Astrocyte (in vitro differentiated cells and primary cell): ENCODE results near the gene MOB3A. TPM values are rescaled to one million over a fixed set of nuclear protein-coding genes. Genes with fewer than 3 reads are reported as not detected.

Experiments
- DNase-seq: peaks from one replicate; pipeline ENCODE4 v3.0.0-alpha.2; 2010; ENCODE audit warnings: low read depth
- FAIRE-seq: peaks from 2 replicates; lab custom pipeline; 2011; peaks lifted over from hg19 to GRCh38; lab: Jason Lieb, UNC
- H2AFZ ChIP-seq: 2 replicates; pipeline ENCODE4 v1.6.0; 2012; ENCODE audit warnings: low read depth, low read length, inconsistent platforms
- H3K27ac ChIP-seq: 2 replicates; pipeline ENCODE4 v1.5.1; 2011; ENCODE audit warnings: low read depth, low read length, inconsistent platforms
- H3K27me3 ChIP-seq: 2 replicates; pipeline ENCODE4 v1.6.0; 2011; ENCODE audit warnings: low read length, inconsistent platforms; ENCODE audit not compliant: insufficient read depth
- H3K36me3 ChIP-seq: 2 replicates; pipeline ENCODE4 v1.5.1; 2011; ENCODE audit warnings: low read length, inconsistent platforms; ENCODE audit not compliant: insufficient read depth
- H3K4me1 ChIP-seq: 2 replicates; pipeline ENCODE4 v1.5.1; 2011; ENCODE audit warnings: low read length, inconsistent platforms; ENCODE audit not compliant: insufficient read depth
- H3K4me2 ChIP-seq: 2 replicates; pipeline ENCODE4 v1.6.0; 2012; ENCODE audit warnings: low read length, inconsistent platforms
- H3K4me3 ChIP-seq: 2 replicates; pipeline ENCODE4 v1.5.1; 2011; ENCODE audit warnings: low read depth, mild to moderate bottlenecking, low read length, inconsistent platforms; ENCODE audit not compliant: insufficient read depth
- H3K79me2 ChIP-seq: 2 replicates; pipeline ENCODE4 v1.6.0; 2012; ENCODE audit warnings: mild to moderate bottlenecking, low read length, inconsistent platforms; ENCODE audit not compliant: insufficient read depth
- H3K9ac ChIP-seq: 2 replicates; pipeline ENCODE4 v1.6.0; 2012; ENCODE audit warnings: mild to moderate bottlenecking, low read length, inconsistent platforms
- H3K9me3 ChIP-seq: 2 replicates; pipeline ENCODE4 v1.5.1; 2012; ENCODE audit warnings: low read depth, mild to moderate bottlenecking, low read length, inconsistent platforms; ENCODE audit not compliant: insufficient read depth
- H4K20me1 ChIP-seq: 2 replicates; pipeline ENCODE4 v1.6.0; 2012; ENCODE audit warnings: low read length, inconsistent platforms; ENCODE audit not compliant: insufficient read depth
- H3K27ac Mint-ChIP-seq: one replicate; pipeline ENCODE4 v1.8.0; 2021; ENCODE audit warnings: mild to moderate bottlenecking, mixed read lengths; ENCODE audit not compliant: unreplicated experiment
- H3K27me3 Mint-ChIP-seq: one replicate; pipeline ENCODE4 v1.8.0; 2021; ENCODE audit warnings: low read depth, mixed read lengths; ENCODE audit not compliant: unreplicated experiment
- H3K36me3 Mint-ChIP-seq: one replicate; pipeline ENCODE4 v1.8.0; 2021; ENCODE audit warnings: low read depth, mixed read lengths; ENCODE audit not compliant: unreplicated experiment
- H3K4me1 Mint-ChIP-seq: one replicate; pipeline ENCODE4 v1.8.0; 2021; ENCODE audit warnings: low read depth, mixed read lengths; ENCODE audit not compliant: unreplicated experiment
- H3K4me3 Mint-ChIP-seq: one replicate; pipeline ENCODE4 v1.8.0; 2021; ENCODE audit warnings: mild to moderate bottlenecking, moderate library complexity, mixed read lengths; ENCODE audit not compliant: unreplicated experiment
- H3K9me3 Mint-ChIP-seq: one replicate; pipeline ENCODE4 v1.8.0; 2021; ENCODE audit warnings: mild to moderate bottlenecking, mixed read lengths; ENCODE audit not compliant: unreplicated experiment
- CTCF ChIP-seq: IDR thresholded peaks from 2 replicates; pipeline ENCODE4 v1.5.1; 2011; ENCODE audit warnings: low read depth, mild to moderate bottlenecking, inconsistent platforms, low read length, moderate library complexity; ENCODE audit not compliant: insufficient read depth
- EZH2 ChIP-seq: IDR thresholded peaks from 2 replicates; pipeline ENCODE4 v1.6.1; 2012; ENCODE audit warnings: mild to moderate bottlenecking, low read length, inconsistent platforms; ENCODE audit not compliant: insufficient read depth
- total RNA-seq: library from RNA; stranded (reverse); gene quantifications from 2 replicates; pipeline ENCODE4 v1.2.1, GENCODE V29; 2021

The MOB3A gene
- total RNA-seq, 1 donor from 2014 or later, result 45.3 TPM

- H4K20me1 ChIP-seq, result peaks cover 93% of the 10 kb centered on the region
- H3K36me3 Mint-ChIP-seq, result peaks cover 8% of the 10 kb centered on the region
Observed at GRCh38 chr19:2120821-2121220, 24.7 kb upstream of the MOB3A start.

GRCh38 chr19:2119921-2120785, 24.0 kb upstream of the MOB3A start:
- peaks cover 14% of the 10 kb centered on the region for H3K36me3 ChIP-seq

More at GRCh38 chr19:2120821-2121220, 24.7 kb upstream of the MOB3A start:
- no peaks in the 10 kb centered on the region for H3K4me1 ChIP-seq
- H3K4me3 ChIP-seq, result no peak overlapping the region
- Mint-ChIP-seq H3K4me1 (no peaks in the 10 kb centered on the region), H3K9me3 (no peaks in the 10 kb centered on the region), H3K27ac (no peak overlapping the region), H3K4me3 (no peak overlapping the region), H3K27me3 (no peaks in the 10 kb centered on the region)
- H3K4me2 ChIP-seq, result no peak overlapping the region
- H2AFZ ChIP-seq, result no peak overlapping the region
- H3K9me3 ChIP-seq, result no peaks in the 10 kb centered on the region
- peaks cover 17% of the 10 kb centered on the region for H3K36me3 ChIP-seq
- no peak for FAIRE-seq
- DNase-seq, result no peak
- H3K27ac ChIP-seq, result no peak overlapping the region
- H3K9ac ChIP-seq, result no peak overlapping the region
- no peak for TF ChIP-seq CTCF
- no peak for TF ChIP-seq EZH2
- H3K79me2 ChIP-seq, result peaks cover 10% of the 10 kb centered on the region
- no peaks in the 10 kb centered on the region for H3K27me3 ChIP-seq

More at GRCh38 chr19:2119921-2120785, 24.0 kb upstream of the MOB3A start:
- Mint-ChIP-seq H3K4me3 (no peak overlapping the region), H3K4me1 (no peaks in the 10 kb centered on the region), H3K27me3 (no peaks in the 10 kb centered on the region), H3K36me3 (peaks cover 9% of the 10 kb centered on the region), H3K27ac (peak overlapping the region; percentile 47), H3K9me3 (no peaks in the 10 kb centered on the region)
- H3K9ac ChIP-seq, result no peak overlapping the region
- no peak overlapping the region for H2AFZ ChIP-seq
- FAIRE-seq (no peak), DNase-seq (no peak)
- peaks cover 10% of the 10 kb centered on the region for H3K79me2 ChIP-seq
- TF ChIP-seq EZH2, result no peak
- no peak for TF ChIP-seq CTCF
- peaks cover 89% of the 10 kb centered on the region for H4K20me1 ChIP-seq
- H3K27ac ChIP-seq, result no peak overlapping the region
- no peaks in the 10 kb centered on the region for H3K4me1 ChIP-seq
- no peak overlapping the region for H3K4me3 ChIP-seq
- H3K9me3 ChIP-seq, result no peaks in the 10 kb centered on the region
- no peak overlapping the region for H3K4me2 ChIP-seq
- no peaks in the 10 kb centered on the region for H3K27me3 ChIP-seq
